D721Med (cell line): ENCODE measurements around the gene FOXE3.

Source experiments
- DNase-seq: peaks from one replicate; pipeline ENCODE4 v3.0.0; 2011; ENCODE audit warnings: low spot score; ENCODE audit not compliant: insufficient read length
- FAIRE-seq: peaks from 2 replicates; lab custom pipeline; 2011; peaks lifted over from hg19 to GRCh38; lab: Jason Lieb, UNC
- TF ChIP-seq, protein P1 (sequence below): IDR thresholded peaks from 2 replicates; pipeline ENCODE4 v1.5.1; 2012; ENCODE audit warnings: mild to moderate bottlenecking, control low read depth; ENCODE audit not compliant: insufficient read depth; ENCODE audit errors: missing control alignments

The FOXE3 gene

DNA sequence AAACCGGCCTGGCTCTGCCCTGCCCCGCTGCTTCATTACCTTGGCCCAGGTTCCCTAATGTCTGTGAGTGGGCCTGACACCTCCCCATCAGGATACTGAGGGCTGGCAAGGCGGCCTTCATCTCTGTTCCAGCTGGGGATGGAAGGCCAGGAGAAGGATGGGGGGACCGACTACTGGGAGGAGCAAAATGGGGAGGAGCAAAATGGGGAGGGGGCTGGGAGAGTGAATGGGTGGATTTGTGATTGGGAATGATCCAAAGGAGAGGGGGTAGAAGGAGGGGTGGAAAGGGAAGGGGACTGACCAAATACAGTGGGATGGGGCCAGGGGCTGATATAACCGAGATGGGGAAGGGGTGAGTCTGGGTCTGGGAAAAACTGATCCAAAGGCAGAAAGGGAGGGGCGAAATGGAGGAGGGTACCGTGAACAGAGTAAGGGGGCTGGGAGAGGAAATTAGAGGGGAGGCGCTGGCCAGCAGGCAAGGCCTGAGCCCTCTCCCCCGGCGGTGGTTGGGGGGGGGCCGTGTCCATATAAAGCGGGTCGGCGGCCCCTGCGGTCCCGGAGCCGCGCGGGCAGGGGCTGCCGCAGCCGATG is at the start of gene FOXE3:
Gene FOXE3, plus strand, starts transcription at position 558 of the 591 bp plus-strand sequence. Its CDS starts 31 bp downstream, at position 589.
- FAIRE-seq (no peak), DNase-seq (no peak)
- TF ChIP-seq, protein P1, sequence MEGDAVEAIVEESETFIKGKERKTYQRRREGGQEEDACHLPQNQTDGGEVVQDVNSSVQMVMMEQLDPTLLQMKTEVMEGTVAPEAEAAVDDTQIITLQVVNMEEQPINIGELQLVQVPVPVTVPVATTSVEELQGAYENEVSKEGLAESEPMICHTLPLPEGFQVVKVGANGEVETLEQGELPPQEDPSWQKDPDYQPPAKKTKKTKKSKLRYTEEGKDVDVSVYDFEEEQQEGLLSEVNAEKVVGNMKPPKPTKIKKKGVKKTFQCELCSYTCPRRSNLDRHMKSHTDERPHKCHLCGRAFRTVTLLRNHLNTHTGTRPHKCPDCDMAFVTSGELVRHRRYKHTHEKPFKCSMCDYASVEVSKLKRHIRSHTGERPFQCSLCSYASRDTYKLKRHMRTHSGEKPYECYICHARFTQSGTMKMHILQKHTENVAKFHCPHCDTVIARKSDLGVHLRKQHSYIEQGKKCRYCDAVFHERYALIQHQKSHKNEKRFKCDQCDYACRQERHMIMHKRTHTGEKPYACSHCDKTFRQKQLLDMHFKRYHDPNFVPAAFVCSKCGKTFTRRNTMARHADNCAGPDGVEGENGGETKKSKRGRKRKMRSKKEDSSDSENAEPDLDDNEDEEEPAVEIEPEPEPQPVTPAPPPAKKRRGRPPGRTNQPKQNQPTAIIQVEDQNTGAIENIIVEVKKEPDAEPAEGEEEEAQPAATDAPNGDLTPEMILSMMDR: no peak

DNA sequence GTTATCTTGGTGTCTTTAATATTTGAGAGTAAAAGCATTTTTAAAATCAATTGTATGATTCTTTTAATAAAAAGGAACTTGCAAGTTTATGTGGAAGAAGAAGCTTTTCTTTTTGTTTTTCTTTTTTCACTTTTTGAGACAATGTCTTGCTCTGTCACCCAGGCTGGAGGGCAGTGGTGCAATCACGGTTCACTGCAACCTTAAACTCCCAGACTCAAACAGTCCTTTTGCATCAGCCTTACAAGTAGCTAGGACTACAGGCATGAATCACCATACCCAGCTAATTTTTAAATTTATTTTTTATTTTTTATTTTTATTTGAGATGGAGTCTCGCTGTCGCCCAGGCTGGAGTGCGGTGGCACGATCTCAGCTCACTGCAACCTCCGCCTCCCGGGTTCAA is 48.4 kb upstream of the FOXE3 start:
- TF ChIP-seq, protein P1: no peak
- FAIRE-seq (no peak), DNase-seq (no peak)

DNA sequence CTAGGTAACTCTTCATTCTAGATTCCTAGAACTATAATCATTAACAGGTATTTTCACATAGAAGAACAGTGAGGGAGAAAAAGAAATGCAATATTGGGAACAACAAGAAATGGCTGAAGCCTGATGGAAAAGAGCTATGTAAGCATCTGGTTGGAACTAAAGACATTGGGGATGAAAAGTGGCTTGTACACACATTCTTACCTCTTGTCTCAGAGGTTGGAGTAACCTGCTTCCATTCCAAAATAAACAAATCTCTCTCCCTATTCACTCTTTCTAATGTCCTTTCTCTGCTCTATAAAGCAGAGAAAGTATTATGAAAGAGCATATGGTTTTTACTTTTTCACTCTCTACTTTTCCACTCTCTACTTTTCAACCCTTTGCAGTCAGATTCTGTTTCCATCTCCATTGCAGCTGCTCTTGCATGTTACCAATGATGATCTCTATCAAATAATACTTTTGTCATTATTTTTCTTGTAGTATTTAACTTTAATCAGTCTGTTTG is 45.0 kb upstream of the FOXE3 start:
- no peak for DNase-seq
- TF ChIP-seq, protein P1: no peak
- FAIRE-seq: no peak

DNA sequence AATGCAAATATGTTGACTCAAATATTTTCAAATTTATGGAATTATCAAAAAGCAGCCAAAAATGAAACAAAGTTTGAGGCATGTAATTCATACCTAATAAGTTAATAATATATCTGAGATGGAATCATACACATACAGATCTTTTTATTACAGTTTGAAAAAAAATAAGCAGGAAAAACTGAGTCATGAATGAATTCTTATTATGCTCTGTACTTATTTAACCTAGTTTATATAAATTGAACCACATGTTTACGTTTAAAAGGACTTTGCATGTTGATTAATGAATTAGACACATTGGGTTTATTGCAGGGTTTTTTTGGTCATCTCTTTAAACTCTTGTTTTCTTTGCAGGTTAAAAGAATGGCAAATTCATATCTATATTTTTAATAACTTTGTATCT is 41.6 kb upstream of the FOXE3 start:
- FAIRE-seq (no peak), DNase-seq (no peak)
- TF ChIP-seq, protein P1: no peak

DNA sequence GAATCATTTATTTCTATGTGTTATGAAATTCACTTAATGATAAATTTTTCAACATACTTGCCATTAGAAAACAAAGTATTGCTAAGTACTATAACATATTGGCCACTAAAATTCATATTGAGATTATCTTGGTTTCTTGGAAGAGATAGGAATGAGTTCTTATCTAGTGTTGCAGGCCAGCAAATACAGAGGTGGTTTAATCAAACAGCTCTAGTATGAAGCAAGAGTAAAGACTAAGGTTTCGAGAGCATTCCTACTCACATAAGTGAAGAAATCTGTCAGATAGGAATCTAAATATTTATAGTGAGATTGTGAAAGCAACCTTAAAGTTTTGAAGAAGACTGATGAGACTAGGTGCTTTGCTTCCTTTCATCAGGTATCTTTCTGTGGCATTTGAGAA is 37.9 kb upstream of the FOXE3 start:
- DNase-seq: no peak
- no peak for FAIRE-seq
- TF ChIP-seq, protein P1: no peak

DNA sequence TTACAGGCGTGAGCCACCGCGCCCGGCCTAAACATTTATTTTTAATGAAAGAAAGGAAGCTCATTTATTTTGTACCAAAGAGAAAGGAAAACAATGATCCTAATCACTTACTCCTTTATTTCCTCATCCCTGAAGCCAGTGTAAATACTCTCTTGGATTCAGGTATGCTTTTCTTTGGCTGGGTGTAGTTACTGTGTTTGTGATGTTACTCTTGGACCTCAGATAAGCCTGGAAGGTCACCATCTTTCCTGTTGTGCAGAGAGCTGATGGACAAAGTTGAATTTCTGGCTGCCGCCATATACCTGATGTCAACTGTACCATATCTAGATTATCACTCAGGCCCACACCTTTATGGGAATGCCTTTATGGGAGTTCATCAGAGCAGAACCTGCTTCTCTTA is 35.4 kb upstream of the FOXE3 start:
- TF ChIP-seq, protein P1: no peak
- FAIRE-seq: no peak

DNA sequence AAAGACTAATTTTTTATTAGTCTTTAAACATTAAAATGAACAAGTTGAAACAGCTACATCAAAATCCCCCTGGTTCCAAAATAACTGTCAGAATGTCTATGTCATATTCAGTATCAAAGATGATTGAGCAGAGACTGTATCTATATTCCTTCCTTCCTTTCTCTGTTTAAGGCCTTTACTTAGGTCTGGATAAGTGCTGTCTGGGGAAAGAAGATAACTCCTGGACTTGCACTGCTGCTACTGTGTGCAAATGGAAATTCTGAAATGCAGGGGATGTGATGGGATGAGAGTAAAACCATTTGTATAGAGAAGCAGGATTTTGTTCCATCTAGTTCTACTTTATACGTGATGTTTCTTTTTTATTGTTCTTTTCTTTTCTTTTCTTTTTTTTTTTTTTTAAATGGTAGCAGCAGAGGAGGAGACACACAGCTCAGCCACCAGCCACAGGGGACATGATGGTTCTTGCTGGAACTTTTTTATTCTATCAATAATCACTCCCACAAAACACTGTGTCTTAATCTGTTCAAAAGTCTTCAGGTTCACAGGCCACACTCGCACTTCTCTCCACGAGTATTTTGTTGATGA is 33.6 kb upstream of the FOXE3 start:
- DNase-seq: no peak
- no peak for FAIRE-seq
- TF ChIP-seq, protein P1: no peak

More for the DNA sequence above, 35.4 kb upstream of the FOXE3 start:
- no peak for DNase-seq
